SKM-1 (cell line): ENCODE results near the gene NOP53.
"Not testable (repeated sequence)": the region's sequence is repeated elsewhere in the genome, so short reads cannot be mapped to it uniquely, and the experiment has no call there.

Experiments
- DNase-seq: peaks from one replicate; lab custom pipeline; 2025; ENCODE audit not compliant: unreplicated experiment; lab: John Stamatoyannopoulos, UW

NOP53 gene

DNA sequence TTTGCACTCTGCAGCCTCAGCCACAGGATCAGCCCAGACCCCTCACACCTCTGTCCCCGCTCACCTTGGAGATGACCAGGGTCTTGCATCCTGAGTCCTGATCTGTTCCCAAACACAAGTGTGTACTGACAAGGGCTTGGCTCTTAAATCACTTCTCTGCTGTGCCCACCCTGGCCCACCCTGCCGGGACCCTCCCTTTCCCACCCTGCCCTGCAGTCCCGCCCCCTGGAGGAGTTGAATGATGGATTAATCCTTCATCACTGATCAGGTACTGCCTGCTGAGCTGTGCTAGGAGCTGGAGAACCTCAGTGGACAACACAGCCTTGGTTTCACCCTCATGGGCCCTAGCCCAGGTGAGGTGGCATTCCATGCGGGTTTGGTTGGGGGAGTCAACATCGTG lies 59.1 kb downstream of the NOP53 start, which contains the start of gene TPRX1:
Gene TPRX1, minus strand, starts transcription at position 101 of the 400 bp plus-strand sequence. Its CDS starts 12 bp downstream, at position 89.
- DNase-seq: not testable (repeated sequence)

DNA sequence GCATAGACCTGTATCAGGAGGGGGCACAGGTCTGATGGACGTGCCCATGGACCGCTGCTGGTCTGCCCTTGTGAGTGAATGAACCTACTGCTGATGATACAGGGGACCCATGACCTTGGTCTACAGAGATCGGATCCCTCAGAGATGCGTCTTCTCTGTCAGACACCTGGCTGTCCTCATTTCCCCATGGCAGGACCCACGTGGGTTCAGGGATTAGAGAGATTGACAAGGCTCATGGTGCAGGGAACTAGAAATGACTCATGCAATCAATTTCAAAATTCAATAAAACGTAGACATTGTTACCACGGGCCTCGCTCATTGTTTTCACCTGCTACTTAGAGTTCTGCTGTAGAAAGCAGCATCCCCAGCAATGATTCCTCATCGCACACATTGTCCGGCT lies 60.0 kb downstream of the NOP53 start:
- DNase-seq: no peak

DNA sequence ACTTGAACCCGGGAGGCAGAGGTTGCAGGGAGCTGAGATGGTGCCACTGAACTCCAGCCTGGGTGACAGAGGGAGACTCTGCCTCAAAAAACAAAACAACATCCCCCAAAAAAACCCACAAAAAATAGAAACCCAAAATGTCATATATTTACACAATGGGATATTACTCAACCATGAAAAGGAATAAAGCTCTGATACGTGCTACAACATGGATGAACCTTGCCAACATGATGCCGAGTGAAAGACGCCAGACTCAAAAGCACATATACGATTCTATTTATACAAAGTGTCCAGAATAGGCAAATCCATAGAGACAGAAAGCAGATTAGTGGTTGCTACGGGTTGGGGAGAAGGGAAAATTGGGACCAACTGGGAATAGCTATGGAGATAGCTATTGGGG lies 61.1 kb downstream of the NOP53 start:
- DNase-seq: no peak
